HS-5 (cell line): ENCODE data around the gene CC2D1A.

ENCODE experiments used
- DNase-seq: peaks from one replicate; pipeline ENCODE4 v3.0.0-alpha.2; 2012; ENCODE audit warnings: low read depth

Gene CC2D1A

DNA sequence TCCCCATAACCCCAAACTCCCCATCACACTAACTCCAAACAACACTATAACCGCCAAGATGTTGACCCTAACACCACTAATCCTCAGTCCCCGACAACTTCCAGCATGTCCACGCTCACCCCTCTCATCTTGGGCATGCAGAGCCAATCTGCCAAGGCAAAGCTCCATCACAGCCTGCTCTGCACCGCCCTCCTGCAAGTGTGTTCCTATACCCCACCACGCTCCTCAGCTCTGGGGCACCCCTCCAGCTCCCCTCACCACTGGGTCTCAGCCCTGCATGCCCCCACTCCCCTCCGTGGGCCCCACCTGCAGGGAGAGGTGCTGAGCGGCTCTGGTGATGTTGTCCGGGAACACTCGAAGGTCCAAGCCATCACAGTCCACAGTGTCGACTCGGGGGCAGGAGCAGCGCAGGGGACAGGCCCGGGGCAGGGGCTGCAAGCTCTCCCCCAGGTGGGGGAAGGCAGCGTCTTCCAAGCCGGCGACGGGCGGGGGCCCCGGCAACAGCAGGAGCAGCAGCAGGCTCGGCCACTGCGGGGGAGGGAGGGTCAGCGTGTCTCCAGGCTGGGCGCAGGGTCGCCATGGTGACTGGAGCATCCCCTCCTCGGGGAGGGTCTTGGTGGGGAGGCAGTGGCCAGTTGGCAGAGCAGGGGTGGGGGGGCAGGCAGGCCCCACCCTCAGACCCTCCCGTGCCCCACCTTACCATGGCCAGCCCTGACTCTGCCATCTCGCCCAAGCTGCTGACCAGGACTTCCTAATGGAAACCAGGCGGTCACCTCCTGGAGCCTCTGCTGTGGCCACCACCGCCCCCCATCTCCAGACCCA lies 31.7 kb downstream of the CC2D1A start:
- no peak for DNase-seq

DNA sequence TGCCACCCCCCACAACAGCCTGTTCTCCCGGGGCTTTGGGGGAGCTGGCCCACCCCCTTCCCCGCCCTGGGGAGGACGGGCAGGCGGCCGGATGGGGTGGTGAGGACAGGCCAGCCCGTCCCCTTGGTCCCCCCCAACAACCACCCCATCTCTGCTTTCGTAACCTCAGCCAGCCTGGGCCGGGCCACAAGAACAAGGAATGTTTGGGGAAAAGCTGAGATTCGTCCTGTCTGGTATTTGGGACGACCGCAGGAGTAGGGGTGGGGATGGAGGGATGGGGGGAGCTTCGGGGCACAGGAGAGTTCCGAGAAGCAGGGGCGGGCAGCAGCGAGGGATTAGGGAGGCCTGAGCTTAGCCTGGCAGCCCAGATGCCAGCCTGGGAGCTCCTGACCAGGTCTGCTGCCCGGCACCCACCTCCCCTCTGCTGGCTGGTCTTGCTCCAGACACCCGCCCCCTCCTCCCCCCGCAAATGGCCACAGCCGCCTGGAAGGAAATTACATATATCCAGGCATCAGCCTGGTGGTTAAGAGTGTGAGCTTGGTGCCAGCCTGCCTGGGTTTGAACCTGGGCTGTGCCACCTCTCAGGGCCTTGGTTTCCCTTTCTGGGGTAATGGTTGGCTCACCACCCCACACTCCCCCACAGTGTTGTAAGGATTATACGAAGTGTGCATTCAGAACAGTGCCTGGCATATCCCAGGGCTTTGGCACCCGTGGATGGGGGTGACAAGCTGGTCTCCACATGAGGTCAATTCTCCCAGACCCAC lies 32.5 kb downstream of the CC2D1A start, which contains the start of gene PODNL1:
Gene PODNL1 (minus strand): TSS at position 117 of the 764 bp plus-strand sequence. CDS start 236 bp downstream, outside the sequence.
- DNase-seq, result no peak

DNA sequence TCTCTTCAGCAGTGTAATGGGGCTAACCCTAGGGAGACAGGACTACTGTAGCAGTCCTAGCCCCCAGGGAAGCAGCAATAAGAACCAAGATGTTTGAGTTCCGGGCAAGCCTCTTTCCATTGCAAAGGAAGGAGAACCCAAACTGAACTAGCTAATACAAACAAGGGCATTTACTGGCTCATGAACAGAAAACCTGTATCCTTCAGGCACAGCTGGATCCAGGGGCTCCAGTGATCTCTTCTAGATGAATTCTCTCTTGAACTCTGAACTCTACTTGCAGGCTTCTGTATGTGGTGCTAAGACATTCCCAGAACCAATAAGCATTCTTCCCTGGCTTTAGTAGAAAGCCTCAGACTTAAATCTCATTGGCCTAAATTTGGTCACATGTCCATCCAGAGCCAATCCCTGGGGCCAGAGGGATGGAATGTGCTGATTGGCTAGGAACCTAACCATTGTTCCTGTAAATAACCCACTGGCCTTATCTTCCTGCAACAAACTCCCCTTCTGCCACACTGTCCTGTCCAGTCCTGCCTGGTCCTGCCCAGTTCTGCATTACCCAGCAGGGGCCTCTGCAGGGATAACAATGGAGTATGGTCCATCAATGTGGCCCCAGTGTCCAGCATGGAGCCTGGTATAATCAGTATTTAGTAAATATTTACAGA lies 36.2 kb downstream of the CC2D1A start:
- DNase-seq, result no peak

DNA sequence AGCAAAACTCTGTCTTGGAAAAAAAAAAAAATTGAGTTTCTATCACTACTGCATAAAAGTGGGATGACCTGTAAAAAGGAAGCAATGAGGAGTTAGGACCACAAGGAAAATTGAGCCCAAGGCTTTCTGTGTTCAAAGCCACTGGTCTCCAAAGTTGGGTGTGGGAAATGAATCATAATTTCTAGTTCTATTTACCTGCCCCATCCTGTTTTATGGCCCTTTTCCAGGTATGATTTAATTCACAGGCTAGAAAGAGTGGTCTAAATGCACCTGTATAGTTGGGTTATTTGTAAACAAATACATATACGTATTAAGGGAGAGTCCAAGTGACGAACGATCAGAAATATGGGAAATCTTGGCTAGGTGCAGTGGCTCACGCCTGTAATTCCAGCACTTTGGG lies 40.4 kb downstream of the CC2D1A start:
- no peak for DNase-seq

DNA sequence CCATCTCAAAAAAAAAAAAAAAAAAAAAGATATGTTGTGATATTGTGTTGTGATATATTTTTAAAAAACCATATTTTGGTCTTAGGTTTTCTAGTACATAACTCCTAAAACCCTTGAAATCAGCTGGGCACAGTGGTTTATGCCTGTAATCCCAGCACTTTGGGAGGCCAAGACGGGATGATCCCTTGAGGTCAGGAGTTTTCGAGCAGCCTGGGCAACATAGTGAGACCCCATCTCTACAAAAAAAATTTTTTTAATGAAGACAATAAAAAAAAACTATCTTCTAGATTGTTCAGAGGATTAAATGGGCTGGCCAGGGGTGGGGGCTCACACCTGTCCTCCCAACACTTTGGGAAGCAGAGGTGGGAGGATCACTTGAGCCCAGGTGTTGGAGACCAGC lies 45.0 kb downstream of the CC2D1A start:
- no peak for DNase-seq

DNA sequence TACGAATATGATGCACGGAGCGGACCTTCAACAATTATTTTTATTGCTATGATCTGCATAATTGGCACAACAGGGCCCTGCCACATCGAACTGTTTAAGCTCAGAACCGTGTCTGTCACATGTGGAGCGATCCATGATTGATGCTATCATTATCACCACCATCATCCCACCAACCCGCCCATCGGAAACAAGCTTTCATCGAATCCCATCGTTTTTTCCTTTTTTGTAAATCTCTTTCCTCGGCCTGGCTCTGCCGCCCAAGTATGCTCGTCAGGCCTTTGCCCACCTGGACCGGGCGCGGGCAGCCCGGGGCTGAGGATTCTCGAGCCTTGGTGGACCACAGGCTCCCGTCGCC lies 45.8 kb downstream of the CC2D1A start:
- DNase-seq, result no peak

DNA sequence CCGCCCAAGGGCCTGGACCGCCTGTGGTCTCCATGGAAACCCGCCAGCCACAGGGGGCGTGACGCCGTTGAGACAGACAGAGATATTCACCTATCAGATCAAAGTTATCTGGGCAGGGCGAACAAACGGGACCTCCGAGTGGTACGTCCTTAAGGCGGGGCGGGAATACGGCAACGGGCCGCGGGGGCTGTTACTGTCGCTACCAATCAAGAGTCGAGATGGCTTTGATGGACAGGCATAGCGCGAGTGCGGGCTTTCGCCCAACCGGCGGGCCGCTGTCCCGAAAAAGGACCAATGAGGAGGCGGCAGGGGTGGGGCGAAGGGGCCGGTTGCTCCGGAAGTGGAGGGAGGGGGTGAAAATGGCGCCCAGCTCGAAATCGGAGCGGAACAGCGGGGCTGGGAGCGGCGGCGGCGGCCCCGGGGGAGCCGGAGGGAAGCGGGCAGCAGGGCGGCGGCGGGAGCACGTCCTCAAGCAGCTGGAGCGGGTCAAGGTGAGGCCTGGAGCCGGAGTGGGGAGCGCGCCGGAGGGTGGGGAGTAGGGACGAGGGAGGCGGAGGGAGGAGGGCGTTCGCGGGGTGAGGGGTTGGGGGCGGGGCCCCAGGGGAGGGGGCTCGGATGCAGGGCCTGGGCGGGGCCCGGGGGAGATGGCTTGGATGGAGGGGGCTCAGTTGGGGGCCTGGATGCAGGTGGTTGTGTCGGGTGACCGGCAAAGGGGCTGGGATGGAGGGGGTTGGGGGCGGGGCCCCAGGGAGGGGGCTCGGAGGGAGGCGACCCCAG lies 46.3 kb downstream of the CC2D1A start, which contains the start of gene DCAF15:
Gene DCAF15 (plus strand): TSS at position 356 of the 777 bp plus-strand sequence. CDS start 4 bp downstream, at position 360.
- DNase-seq, result peak; percentile 99

DNA sequence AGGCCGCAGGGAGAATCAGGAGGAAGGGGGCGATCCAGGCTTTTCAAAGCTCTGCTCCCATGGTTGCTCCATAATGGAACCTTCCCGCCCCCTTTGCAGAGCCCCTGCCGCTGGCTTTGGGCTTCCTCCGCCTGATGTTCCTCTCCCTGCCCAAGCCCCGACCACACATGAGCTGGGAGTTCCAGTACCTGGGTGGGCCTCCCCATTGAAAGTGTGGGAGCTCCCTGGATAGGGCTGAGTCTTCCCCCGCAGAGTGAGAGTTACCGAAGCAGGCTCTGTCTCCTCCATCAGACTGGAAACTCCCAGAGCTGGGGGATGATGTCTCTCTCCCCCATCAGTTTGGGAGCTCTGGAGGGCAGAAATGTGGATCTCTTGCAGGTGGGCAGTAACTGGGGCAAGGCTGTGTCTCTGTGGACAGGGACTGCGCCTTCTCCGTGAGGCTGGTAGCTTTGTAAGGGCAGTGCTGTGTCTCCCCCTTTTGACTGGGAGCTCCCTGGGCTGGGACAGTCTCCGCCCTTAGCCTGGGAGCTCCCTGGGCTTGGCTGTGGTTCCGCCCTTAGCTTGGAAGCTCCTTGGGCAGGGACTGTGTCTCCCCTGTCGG lies 47.0 kb downstream of the CC2D1A start:
- no peak for DNase-seq

DNA sequence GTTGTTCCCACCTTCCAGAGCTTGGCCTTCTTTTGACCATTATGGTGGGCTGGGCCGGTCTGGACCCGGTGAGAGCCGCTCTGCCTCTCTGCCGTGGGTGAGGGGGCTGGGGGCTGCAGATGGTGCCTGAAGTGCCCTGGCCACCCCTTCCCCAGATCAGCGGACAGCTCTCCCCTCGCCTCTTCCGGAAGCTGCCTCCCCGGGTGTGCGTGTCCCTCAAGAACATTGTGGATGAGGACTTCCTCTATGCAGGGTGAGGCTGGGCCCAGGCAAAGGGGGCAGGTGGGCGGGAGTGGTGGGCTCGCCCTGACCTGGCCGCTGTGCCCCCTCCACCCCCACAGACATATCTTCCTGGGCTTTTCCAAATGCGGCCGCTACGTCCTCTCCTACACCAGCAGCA lies 48.2 kb downstream of the CC2D1A start:
- no peak for DNase-seq

DNA sequence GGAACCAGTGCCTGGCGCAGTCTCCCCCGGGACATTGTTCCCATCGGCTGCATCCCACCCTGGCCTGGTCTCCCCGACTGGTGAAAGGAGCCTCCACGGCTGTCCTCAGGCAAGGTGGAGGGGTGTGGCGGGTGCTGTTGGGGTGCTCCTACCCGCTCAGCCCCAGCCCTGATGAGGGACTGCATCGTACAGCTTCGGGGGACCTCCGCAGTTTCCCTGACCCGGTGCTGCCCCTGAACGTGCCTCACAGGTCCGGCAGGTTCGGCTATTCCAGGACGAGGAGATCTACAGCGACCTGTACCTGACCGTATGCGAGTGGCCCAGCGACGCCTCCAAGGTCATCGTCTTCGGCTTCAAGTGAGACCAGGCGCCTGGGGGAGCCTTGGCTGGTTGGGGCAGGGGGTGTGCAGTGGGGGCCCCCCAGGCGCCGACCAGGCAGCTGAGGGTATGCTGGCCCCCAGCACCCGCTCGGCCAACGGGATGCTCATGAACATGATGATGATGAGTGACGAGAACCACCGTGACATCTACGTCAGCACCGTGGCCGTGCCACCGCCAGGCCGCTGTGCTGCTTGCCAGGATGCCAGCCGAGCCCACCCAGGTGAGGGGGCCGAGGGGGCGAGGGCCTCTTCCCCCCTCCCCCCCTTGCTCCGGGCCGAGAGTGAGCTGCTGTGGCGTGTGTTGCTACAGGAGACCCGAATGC lies 49.8 kb downstream of the CC2D1A start:
- no peak for DNase-seq

DNA sequence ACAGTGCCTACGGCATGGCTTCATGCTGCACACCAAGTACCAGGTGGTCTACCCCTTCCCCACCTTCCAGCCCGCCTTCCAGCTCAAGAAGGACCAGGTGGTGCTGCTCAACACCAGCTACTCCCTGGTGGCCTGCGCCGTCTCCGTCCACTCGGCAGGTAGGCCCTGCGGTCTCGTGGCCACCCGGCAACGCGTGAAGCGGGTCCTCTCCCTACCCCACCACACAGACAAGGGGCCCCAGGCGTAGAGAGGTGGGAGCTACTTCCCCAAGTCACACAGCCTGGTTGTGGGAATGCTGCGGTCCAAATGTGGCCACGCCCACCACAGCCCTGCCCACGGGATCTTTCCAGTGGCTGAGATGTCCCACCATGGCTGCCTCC lies 50.4 kb downstream of the CC2D1A start:
- no peak for DNase-seq

DNA sequence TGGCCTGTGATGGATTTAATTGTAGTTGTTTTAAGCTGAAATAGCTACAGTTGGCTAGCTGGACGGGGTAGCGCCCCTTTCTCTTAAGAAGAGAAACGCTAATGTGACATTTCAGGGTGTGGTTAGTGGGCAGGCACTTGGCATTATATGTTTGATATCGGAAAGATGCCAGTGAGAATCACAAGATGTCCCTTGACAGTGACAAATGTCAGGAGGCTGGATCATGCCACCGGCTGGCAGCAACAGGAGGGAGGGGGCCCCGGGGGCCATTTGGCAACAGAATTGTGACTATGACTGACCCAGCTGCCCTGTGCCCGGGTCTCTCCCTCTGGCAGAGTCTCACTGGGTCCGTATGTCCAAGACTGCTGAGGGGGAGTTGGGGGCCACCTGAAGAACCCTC lies 51.0 kb downstream of the CC2D1A start:
- no peak for DNase-seq

DNA sequence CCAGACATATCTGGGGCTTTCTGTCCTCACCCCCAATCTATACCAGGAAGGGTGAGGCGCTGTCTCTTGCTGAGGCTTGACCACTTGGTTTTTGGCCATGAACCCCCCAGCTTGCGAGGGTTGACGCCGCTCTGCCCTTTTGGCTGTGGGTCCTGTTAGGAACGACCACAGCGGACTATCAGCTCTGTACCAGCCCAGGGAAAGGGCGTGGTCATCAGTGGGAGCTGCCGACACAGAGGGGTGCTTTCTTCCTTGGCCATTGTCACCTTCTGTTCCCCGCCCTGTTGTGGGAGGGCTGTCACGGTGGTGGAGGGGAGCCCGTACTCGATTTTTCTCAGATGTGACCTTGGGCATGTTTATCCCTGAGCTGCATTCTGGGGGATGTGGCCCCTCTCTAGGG lies 52.0 kb downstream of the CC2D1A start:
- DNase-seq, result no peak

DNA sequence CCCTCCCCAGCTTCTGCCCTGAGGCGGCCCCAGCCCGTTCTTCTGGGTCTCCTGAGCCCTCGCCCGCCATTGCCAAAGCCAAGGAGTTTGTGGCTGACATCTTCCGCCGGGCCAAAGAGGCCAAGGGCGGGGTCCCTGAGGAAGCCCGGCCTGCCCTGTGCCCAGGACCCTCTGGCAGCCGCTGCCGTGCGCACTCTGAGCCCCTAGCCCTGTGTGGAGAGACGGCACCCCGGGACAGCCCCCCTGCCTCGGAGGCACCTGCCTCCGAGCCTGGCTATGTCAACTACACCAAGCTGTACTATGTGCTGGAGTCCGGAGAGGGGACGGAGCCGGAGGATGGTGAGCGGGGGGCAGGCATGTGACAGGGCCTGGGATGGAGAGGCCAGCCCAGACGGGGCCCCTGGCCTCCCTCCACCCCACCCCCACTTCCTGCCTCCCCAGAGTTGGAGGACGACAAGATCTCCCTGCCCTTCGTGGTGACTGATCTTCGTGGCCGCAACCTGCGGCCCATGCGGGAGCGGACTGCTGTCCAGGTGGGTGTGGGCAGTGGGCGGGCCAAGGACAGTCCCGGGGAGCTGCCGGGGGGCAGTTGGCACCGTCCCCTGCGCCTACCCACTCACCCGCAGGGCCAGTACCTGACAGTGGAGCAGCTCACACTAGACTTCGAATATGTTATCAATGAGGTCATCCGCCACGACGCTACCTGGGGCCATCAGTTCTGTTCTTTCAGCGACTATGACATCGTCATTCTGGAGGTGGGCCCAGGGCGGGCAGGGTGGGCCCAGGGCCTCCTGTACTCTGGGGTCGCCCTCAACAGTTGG lies 53.4 kb downstream of the CC2D1A start:
- DNase-seq, result no peak

DNA sequence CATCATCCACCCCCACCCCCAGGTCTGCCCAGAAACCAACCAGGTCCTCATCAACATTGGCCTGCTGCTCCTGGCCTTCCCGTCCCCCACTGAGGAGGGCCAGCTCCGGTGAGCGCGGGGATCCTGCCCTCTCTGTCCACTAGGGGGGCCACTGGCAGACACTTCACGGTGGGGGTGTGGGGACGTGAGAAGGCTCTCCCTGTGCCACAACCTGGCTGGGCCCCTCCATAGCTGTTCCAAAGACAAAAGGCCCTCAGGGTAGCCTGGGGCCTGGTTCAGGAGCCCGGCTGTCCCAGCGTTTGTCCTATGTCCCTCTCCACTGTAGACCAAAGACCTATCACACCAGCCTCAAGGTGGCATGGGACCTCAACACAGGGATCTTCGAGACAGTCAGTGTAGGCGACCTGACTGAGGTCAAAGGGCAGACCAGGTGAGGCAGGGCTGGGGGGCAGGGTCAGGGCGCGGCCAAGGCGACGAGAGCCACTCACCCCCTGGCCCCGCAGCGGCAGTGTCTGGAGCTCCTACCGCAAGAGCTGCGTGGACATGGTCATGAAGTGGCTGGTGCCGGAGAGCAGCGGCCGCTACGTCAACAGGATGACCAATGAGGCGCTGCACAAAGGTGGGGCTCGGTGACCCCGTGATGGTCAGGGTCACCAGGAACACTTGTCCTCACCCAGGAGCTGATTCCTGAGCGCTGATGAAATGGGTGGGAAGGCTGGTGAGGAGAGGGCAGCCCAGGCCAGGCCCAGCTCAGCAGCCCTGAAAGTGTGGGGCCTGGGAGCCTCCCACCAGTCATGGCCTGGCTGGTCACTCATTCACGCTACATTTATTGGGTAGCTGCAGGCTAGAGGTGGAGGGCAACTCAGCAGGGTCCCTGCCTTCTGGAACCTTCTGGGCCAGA lies 54.2 kb downstream of the CC2D1A start:
- no peak for DNase-seq

DNA sequence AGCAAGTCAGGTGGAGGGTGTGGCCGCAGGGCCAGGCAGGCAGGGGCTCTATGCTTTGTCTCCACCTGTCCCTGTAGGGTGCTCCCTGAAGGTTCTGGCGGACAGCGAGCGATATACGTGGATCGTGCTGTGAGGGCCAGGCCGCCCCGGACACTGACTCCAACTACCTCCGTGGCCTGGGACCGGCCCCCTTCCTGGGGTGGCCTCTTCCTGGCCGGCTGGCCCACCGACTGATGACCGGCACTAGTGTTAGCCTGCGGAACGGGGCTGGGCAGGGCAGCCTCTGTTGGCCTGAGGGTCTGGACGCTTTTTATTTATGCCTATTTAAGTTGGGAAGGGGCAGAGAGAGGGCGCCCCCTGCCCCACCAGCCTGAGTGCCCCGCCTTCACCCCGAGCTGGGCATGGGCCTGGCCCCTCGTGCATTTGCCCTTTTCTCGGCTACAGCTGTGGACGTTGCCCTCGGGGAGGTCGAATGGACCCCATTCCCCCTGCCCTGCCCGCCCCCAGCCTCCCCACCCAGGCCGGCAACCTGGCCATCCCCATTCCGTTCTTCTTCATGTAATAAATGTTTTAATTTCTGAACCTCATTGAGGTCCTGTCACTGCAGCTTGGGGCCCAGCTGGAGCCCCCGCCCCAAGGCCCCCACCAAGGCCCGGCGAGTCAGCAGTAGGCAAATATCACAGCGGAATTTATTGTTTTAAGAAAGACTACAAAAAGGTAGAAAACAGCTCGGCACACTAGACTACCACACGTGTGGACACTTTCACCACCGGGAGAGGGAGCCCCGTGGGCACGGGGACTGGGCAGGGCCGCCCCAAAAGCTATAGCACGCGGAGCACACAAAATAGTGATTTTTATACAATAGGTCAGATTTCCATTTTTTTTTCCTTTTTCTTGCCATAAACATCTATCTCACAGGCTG lies 55.1 kb downstream of the CC2D1A start:
- no peak for DNase-seq

DNA sequence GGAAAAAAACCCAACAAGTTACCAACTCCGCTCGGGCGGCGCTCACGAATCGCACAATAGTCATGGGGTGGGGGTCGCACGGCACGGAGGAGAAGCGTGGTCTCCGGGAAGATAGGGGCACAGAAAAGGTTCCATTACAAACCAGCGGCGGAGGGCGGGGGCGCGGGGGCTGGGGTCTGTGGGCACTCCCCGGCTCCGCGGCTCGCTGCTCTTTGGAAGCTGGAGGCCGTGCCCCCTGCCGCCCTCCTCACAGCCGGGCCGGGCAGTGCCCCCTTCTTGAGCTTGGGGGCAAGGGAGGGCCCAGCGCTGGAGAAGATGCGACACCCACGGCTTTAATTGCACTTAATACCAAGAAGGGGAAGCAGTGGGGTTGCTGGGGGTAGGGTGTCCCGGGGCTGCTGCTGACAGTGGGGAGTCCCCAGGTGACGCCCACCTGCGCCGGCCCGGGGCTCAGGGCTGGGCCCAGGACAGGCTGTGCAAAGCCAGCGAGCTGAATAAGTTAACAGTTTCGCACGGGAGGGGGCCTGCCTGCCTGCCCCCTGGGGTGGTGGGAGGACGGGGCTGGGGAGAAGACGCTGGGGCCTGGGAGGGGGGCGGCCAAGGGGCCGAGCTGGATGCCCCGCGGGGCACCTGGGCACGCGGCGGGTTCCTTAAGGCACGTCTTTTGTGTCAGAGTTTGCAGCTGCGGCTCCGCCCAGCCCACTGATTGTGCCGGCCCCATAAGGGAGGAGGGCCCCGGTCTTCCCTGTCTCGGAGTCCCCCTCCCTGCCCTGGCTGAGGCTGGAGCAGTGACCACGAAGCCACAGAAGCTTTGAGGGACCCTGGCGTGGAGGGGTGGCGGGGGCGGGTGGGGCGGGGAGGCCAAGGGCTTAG lies 56.1 kb downstream of the CC2D1A start:
- no peak for DNase-seq
